Sigmoid colon (tissue), 4 donors: ENCODE data around the gene ERVW-1.

ENCODE experiments used
- CTCF ChIP-seq, 4 experiments: fragments of 450-650 bp in 3 of 4; fragments of 200-600 bp in 1 of 4; IDR thresholded peaks; one replicate each; pipeline ENCODE4 v1.5.1; 2016 to 2019; ENCODE audit warnings: antibody characterized with exemption in 4 of 4, mild to moderate bottlenecking in 3 of 4, moderate library complexity in 2 of 4
- EP300 ChIP-seq, 4 donors: sonication (generic); formaldehyde crosslinking; IDR thresholded peaks; one replicate each; pipeline ENCODE4 v1.6.1; 2017; ENCODE audit warnings: antibody characterized with exemption in 4 of 4

DNA sequence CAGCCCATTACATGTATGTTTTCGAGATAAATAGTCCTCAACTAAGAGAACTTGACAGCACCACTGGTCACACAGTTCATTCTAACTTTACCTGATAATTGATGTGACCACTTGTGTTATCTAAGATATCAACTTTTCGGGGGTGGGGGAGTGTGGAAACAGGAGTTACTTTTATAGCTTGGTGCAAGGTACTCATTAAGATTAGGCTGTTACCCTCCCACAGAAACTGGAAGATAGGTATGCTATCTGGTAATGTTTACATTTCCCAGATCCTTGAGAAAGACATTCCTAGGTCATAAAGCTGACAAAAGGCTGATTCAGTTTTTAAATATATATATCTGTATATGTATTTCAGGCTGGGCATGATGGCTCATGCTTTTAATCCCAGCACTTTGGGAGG, 11.1 kb downstream of the ERVW-1 start:
- TF ChIP-seq CTCF (IDR thresholded peaks at IDR 0.05): no peak
- TF ChIP-seq EP300 (IDR thresholded peaks at IDR 0.05): no peak
